Subcutaneous adipose tissue (tissue), 4 donors: ENCODE measurements around the gene GARS1. TPM values are rescaled to one million over a fixed set of nuclear protein-coding genes. Genes with fewer than 3 reads are reported as not detected.

Experiments used
- CTCF ChIP-seq: fragments of 450-650 bp; IDR thresholded peaks from one replicate; pipeline ENCODE4 v1.5.1; 2016; ENCODE audit warnings: low read depth, mild to moderate bottlenecking, control low read depth, antibody characterized with exemption, moderate library complexity
- total RNA-seq, 4 donors: library from RNA; depleted of rRNA; stranded (reverse); fragments of >200 nt; gene quantifications; one replicate each; pipeline ENCODE4 v1.1.0, GENCODE V29; 2016

The GARS1 gene
- total RNA-seq, 4 donors from 2014 or later: 36.4 to 118 (median 49.9) TPM

- TF ChIP-seq CTCF: no peak
These were observed 41.1 kb upstream of the GARS1 start for GRCh38 chr7:30553546-30553945.

- TF ChIP-seq CTCF: no peak
These were observed 39.2 kb upstream of the GARS1 start for GRCh38 chr7:30555525-30555924.

- TF ChIP-seq CTCF: no peak
These were observed 37.8 kb upstream of the GARS1 start for GRCh38 chr7:30556840-30557239.

GRCh38 chr7:30557245-30557644 is 37.4 kb upstream of the GARS1 start:
- TF ChIP-seq CTCF: no peak

GRCh38 chr7:30559611-30560010 is 35.1 kb upstream of the GARS1 start:
- TF ChIP-seq CTCF: no peak

GRCh38 chr7:30561389-30561788 is 33.3 kb upstream of the GARS1 start:
- no peak for TF ChIP-seq CTCF

GRCh38 chr7:30562498-30562897 is 32.2 kb upstream of the GARS1 start:
- no peak for TF ChIP-seq CTCF

- TF ChIP-seq CTCF: no peak
These were observed 31.8 kb upstream of the GARS1 start for GRCh38 chr7:30562909-30563308.
